ENCODE results near the gene LIMD2. TPM values are rescaled to one million over a fixed set of nuclear protein-coding genes. Genes with fewer than 3 reads are reported as not detected.

The LIMD2 gene
- total and polyA plus RNA-seq, 2 of the 4 experiments (the other 2 are of a cell fraction) = 4.5 to 21.7 TPM

DNA sequence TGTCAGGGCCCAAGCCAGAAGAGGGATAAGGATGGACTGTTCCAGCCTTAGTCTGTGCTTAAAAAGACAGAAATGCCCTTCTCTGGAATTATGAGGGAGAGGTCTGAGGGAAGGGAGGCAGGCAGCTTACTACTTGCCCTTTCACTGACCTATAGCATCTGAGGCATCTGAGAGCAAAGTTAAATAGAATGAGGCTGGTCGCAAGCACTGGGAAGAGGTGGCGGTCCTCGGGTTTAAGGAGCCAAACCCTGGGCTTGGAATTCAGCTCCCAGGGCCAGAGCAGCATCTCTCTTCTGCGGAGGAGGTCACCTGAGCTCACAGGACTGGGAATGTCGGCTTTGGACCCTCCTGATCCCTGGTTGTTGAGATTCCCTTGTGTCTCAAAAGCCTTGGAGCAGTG lies 3.1 kb upstream of the LIMD2 start:
- TSS peak; percentile 90 for BruUV-seq (replicated peaks)
- ATAC-seq (ENCODE audit: low read depth) (no peak), DNase-seq (no peak)
- no peak overlapping the region for H2BK5ac ChIP-seq (ENCODE audit: low read depth, low read length, poor library complexity, severe bottlenecking)
- H3K9me3 ChIP-seq (ENCODE audit: control insufficient read depth, insufficient read depth, low read length) = no peaks in the 10 kb centered on the region
- H2BK15ac ChIP-seq (ENCODE audit: low read depth, low read length) = no peak overlapping the region
- H3K9me1 ChIP-seq (ENCODE audit: insufficient read depth, low read length) = no peaks in the 10 kb centered on the region
- H3K9ac ChIP-seq (ENCODE audit: low read depth, low read length) = no peak overlapping the region
- CTCF ChIA-PET = no interaction called here
- no peak overlapping the region for H2AK5ac ChIP-seq (ENCODE audit: low read depth, low read length)
- no peak overlapping the region for H3K56ac ChIP-seq (ENCODE audit: extremely low read depth, insufficient read depth, low read length)
- H3K79me1 ChIP-seq (ENCODE audit: low read depth in 1 of 2, low read length in 2 of 2) = peaks cover 0 to 24% of the 10 kb centered on the region in 2 experiments; a peak in 2 of 4 replicates
- TF ChIP-seq POLR2A (IDR thresholded peaks at IDR 0.05; ENCODE audit: low read depth, low read length) = no peak
- no peak for TF ChIP-seq SMC3 (IDR thresholded peaks at IDR 0.05; ENCODE audit: low read depth, low read length)
- WGBS, 2 experiments (ENCODE audit: extremely low coverage in 2 of 2, insufficient read length in 1 of 2) = 60% methylated on average over 2 of the region's 5 CpGs; no CpG with 5 or more reads in 1 of the 2 experiments
- no peak overlapping the region for H3K4me3 ChIP-seq (ENCODE audit: insufficient read depth, low read depth, low read length)
- no peak overlapping the region for H3K18ac ChIP-seq (ENCODE audit: low read depth, low read length)
- no peak overlapping the region for H2AFZ ChIP-seq (replicated peaks; ENCODE audit: low read length, poor library complexity)
- no peaks in the 10 kb centered on the region for H3K4me1 ChIP-seq (ENCODE audit: control insufficient read depth, insufficient read depth, low read length)
- no peak overlapping the region for H2BK20ac ChIP-seq (ENCODE audit: low read depth, low read length)
- POLR2A ChIA-PET (ENCODE audit: unreplicated experiment) = no interaction called here
- H3K27me3 ChIP-seq (ENCODE audit: control insufficient read depth, insufficient read depth, low read length) = no peaks in the 10 kb centered on the region
- no peak overlapping the region for H2AK9ac ChIP-seq (replicated peaks; ENCODE audit: low read depth, low read length, poor library complexity)
- intact Hi-C loops (cut with micrococcal nuclease) (no loop called here), in situ Hi-C loops (cut with MboI; ENCODE audit: low sequenced_read_pairs) (no loop called here), dilution Hi-C loops (cut with HindIII; ENCODE audit: low sequenced_read_pairs, unreplicated experiment) (no loop called here)
- peaks cover 32% of the 10 kb centered on the region for H3K36me3 ChIP-seq (ENCODE audit: control insufficient read depth, insufficient read depth, low read length)
- no peak overlapping the region for H3K27ac ChIP-seq (ENCODE audit: insufficient read depth, low read length)
- H3K14ac ChIP-seq (replicated peaks; ENCODE audit: low read depth, low read length) = no peak overlapping the region
- H3K4ac ChIP-seq (ENCODE audit: low read depth, low read length) = no peak overlapping the region
- H3K23ac ChIP-seq (ENCODE audit: low read depth, low read length) = no peak overlapping the region
- no peak overlapping the region for H4K5ac ChIP-seq (ENCODE audit: low read depth, low read length)
- no peak overlapping the region for H2BK120ac ChIP-seq (ENCODE audit: low read depth, low read length)
- no peak overlapping the region for H4K91ac ChIP-seq (ENCODE audit: insufficient read depth, low read depth, low read length)
- H4K20me1 ChIP-seq (ENCODE audit: insufficient read depth, low read length) = no peaks in the 10 kb centered on the region
- H3K4me2 ChIP-seq (ENCODE audit: low read depth, low read length) = no peak overlapping the region
- no peak overlapping the region for H4K8ac ChIP-seq (ENCODE audit: low read depth in 2 of 2, low read length in 2 of 2)
